Memory B cell (primary cell): Measurements from ENCODE around the gene CFI.

Experiments
- ATAC-seq: fragments of 150-1000 bp; cut with Tn5 transposase; 2 replicates; pipeline ENCODE4 v1.10.0; 2021; ENCODE audit warnings: low read depth, mild to moderate bottlenecking, moderate library complexity
- DNase-seq, 2 donors: peaks; one replicate each; pipeline ENCODE4 v3.0.0; 2022; ENCODE audit warnings: low spot score in 2 of 2
- H3K27ac Mint-ChIP-seq: one replicate; pipeline ENCODE4 v1.8.0; 2022; ENCODE audit warnings: mild to moderate bottlenecking, moderate library complexity, mixed read lengths
- H3K27me3 Mint-ChIP-seq: one replicate; pipeline ENCODE4 v1.8.0; 2022; ENCODE audit warnings: mixed read lengths
- H3K36me3 Mint-ChIP-seq: one replicate; pipeline ENCODE4 v1.8.0; 2022; ENCODE audit warnings: mild to moderate bottlenecking, mixed read lengths
- H3K4me1 Mint-ChIP-seq: one replicate; pipeline ENCODE4 v1.8.0; 2022; ENCODE audit warnings: mixed read lengths
- H3K4me3 Mint-ChIP-seq: one replicate; pipeline ENCODE4 v1.8.0; 2022; ENCODE audit warnings: mild to moderate bottlenecking, moderate library complexity, mixed read lengths
- H3K9me3 Mint-ChIP-seq: one replicate; pipeline ENCODE4 v1.8.0; 2022; ENCODE audit warnings: mixed read lengths

Gene CFI

GRCh38 chr4:109760682-109761081 lies 41.1 kb downstream of the CFI start:
- DNase-seq: no peak
- H3K4me3 Mint-ChIP-seq: no peak overlapping the region
- H3K9me3 Mint-ChIP-seq: no peaks in the 10 kb centered on the region

DNA sequence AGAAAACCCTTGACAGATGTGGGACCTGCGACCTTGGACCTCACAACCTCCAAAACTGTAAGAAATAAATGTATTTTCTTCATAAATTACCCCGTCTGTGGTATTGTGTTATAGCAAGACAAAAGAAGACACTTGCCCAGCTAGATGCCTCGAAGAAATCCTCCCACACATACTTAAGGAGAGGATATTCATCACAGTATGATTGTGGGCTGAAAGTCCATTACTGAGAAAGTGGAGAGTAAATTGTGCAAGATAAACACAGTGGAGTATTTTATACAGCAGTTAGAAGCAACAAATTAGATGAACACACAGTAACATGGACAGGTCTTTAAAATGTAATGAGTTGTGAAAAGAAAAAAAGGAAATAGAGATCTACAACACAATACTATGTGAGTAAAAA lies 46.1 kb downstream of the CFI start:
- ATAC-seq (no peak), DNase-seq (no peak)
- Mint-ChIP-seq H3K4me1 (no peaks in the 10 kb centered on the region), H3K27me3 (peaks cover 13% of the 10 kb centered on the region), H3K36me3 (no peaks in the 10 kb centered on the region), H3K27ac (no peak overlapping the region), H3K4me3 (no peak overlapping the region), H3K9me3 (no peaks in the 10 kb centered on the region)

More at GRCh38 chr4:109760682-109761081, 41.1 kb downstream of the CFI start:
- no peak for ATAC-seq
- no peak overlapping the region for H3K27ac Mint-ChIP-seq
- no peaks in the 10 kb centered on the region for H3K36me3 Mint-ChIP-seq
- H3K27me3 Mint-ChIP-seq: peaks cover 10% of the 10 kb centered on the region
- no peaks in the 10 kb centered on the region for H3K4me1 Mint-ChIP-seq

- ATAC-seq: no peak
- no peaks in the 10 kb centered on the region for H3K9me3 Mint-ChIP-seq
- no peak for DNase-seq
Measured at GRCh38 chr4:109754093-109754857, 47.5 kb downstream of the CFI start.

DNA sequence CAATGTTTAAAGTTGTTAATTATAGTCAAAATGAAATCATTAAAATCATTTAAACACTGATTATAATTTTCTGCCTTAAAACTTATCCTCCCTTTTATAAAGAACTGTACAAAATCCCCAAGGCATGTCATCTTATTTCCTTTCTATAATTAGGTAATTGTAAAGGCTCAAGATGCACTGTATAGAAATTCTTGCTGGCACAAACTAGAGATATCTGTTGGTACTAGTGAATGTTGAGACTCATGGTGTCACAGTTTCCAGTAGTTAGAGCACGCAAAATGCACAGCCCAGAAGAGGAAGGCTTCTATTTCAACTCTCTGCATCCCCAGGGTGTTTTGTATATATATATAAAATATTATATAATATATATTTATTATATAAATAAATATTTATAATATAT lies 49.3 kb downstream of the CFI start:
- H3K27me3 Mint-ChIP-seq: peaks cover 11% of the 10 kb centered on the region
- H3K9me3 Mint-ChIP-seq: no peaks in the 10 kb centered on the region
- no peak overlapping the region for H3K4me3 Mint-ChIP-seq
- H3K27ac Mint-ChIP-seq: no peak overlapping the region
- no peak for ATAC-seq
- DNase-seq: no peak
- H3K4me1 Mint-ChIP-seq: no peaks in the 10 kb centered on the region
- H3K36me3 Mint-ChIP-seq: no peaks in the 10 kb centered on the region

More at GRCh38 chr4:109754093-109754857, 47.5 kb downstream of the CFI start:
- Mint-ChIP-seq H3K27me3 (peaks cover 13% of the 10 kb centered on the region), H3K4me3 (no peak overlapping the region), H3K4me1 (no peaks in the 10 kb centered on the region), H3K27ac (no peak overlapping the region), H3K36me3 (no peaks in the 10 kb centered on the region)

- H3K27me3 Mint-ChIP-seq: peaks cover 14% of the 10 kb centered on the region
- H3K4me1 Mint-ChIP-seq: no peaks in the 10 kb centered on the region
- no peak overlapping the region for H3K27ac Mint-ChIP-seq
- ATAC-seq: no peak
- no peaks in the 10 kb centered on the region for H3K36me3 Mint-ChIP-seq
- H3K4me3 Mint-ChIP-seq: no peak overlapping the region
- no peak for DNase-seq
- no peaks in the 10 kb centered on the region for H3K9me3 Mint-ChIP-seq
Measured at GRCh38 chr4:109751852-109752251, 49.9 kb downstream of the CFI start.

- Mint-ChIP-seq H3K4me3 (no peak overlapping the region), H3K4me1 (no peaks in the 10 kb centered on the region), H3K27me3 (peaks cover 6% of the 10 kb centered on the region), H3K27ac (no peak overlapping the region), H3K36me3 (no peaks in the 10 kb centered on the region), H3K9me3 (no peaks in the 10 kb centered on the region)
- DNase-seq (no peak), ATAC-seq (no peak)
Measured at GRCh38 chr4:109750652-109751244, 51.1 kb downstream of the CFI start.

GRCh38 chr4:109749388-109750082 lies 52.3 kb downstream of the CFI start:
- Mint-ChIP-seq H3K4me3 (no peak overlapping the region), H3K27me3 (peaks cover 4% of the 10 kb centered on the region), H3K4me1 (no peaks in the 10 kb centered on the region), H3K9me3 (no peaks in the 10 kb centered on the region), H3K36me3 (no peaks in the 10 kb centered on the region), H3K27ac (no peak overlapping the region)
- DNase-seq: no peak
- ATAC-seq: no peak

DNA sequence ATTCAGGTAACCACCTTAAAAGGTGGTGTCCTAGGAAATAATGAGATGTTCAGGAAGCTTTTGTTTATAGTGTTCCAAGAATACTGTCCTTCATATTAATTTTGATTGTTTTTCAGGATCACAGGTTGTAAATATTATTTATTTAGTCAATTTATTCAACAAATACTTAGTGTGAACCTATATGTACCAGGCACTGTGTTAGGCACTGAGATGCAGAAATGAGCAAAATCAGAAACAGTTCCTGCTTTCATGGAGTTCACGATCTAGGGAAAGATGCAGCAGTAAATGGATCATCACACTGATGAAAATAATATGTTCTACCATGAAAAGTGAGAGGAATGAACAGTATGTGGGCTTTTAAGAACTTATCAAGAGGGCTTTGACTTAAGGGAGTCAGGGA lies 53.7 kb downstream of the CFI start:
- Mint-ChIP-seq H3K4me1 (no peaks in the 10 kb centered on the region), H3K4me3 (no peak overlapping the region), H3K9me3 (no peaks in the 10 kb centered on the region), H3K27me3 (peaks cover 3% of the 10 kb centered on the region), H3K36me3 (no peaks in the 10 kb centered on the region), H3K27ac (no peak overlapping the region)
- ATAC-seq (no peak), DNase-seq (no peak)

GRCh38 chr4:109746728-109747127 lies 55.1 kb downstream of the CFI start:
- no peak for ATAC-seq
- DNase-seq: no peak
- H3K27ac Mint-ChIP-seq: no peak overlapping the region
- H3K27me3 Mint-ChIP-seq: peaks cover 3% of the 10 kb centered on the region
- H3K9me3 Mint-ChIP-seq: no peaks in the 10 kb centered on the region
- no peaks in the 10 kb centered on the region for H3K36me3 Mint-ChIP-seq
- H3K4me3 Mint-ChIP-seq: no peak overlapping the region
- H3K4me1 Mint-ChIP-seq: no peaks in the 10 kb centered on the region

- H3K4me3 Mint-ChIP-seq: no peak overlapping the region
- no peak for DNase-seq
- no peaks in the 10 kb centered on the region for H3K36me3 Mint-ChIP-seq
- no peak overlapping the region for H3K27ac Mint-ChIP-seq
- H3K4me1 Mint-ChIP-seq: no peaks in the 10 kb centered on the region
- H3K27me3 Mint-ChIP-seq: peaks cover 3% of the 10 kb centered on the region
- ATAC-seq: no peak
- no peaks in the 10 kb centered on the region for H3K9me3 Mint-ChIP-seq
Measured at GRCh38 chr4:109745830-109746229, 56.0 kb downstream of the CFI start.

- no peak for DNase-seq
- H3K4me3 Mint-ChIP-seq: no peak overlapping the region
- H3K9me3 Mint-ChIP-seq: no peaks in the 10 kb centered on the region
- no peaks in the 10 kb centered on the region for H3K36me3 Mint-ChIP-seq
- H3K27ac Mint-ChIP-seq: no peak overlapping the region
- no peak for ATAC-seq
- H3K27me3 Mint-ChIP-seq: peaks cover 8% of the 10 kb centered on the region
- H3K4me1 Mint-ChIP-seq: no peaks in the 10 kb centered on the region
Measured at GRCh38 chr4:109739547-109739946, 62.3 kb downstream of the CFI start.

- Mint-ChIP-seq H3K27me3 (peaks cover 8% of the 10 kb centered on the region), H3K9me3 (no peaks in the 10 kb centered on the region), H3K4me1 (no peaks in the 10 kb centered on the region), H3K4me3 (no peak overlapping the region), H3K27ac (no peak overlapping the region), H3K36me3 (no peaks in the 10 kb centered on the region)
- no peak for DNase-seq
- no peak for ATAC-seq
Measured at GRCh38 chr4:109738104-109738872, 63.5 kb downstream of the CFI start.

DNA sequence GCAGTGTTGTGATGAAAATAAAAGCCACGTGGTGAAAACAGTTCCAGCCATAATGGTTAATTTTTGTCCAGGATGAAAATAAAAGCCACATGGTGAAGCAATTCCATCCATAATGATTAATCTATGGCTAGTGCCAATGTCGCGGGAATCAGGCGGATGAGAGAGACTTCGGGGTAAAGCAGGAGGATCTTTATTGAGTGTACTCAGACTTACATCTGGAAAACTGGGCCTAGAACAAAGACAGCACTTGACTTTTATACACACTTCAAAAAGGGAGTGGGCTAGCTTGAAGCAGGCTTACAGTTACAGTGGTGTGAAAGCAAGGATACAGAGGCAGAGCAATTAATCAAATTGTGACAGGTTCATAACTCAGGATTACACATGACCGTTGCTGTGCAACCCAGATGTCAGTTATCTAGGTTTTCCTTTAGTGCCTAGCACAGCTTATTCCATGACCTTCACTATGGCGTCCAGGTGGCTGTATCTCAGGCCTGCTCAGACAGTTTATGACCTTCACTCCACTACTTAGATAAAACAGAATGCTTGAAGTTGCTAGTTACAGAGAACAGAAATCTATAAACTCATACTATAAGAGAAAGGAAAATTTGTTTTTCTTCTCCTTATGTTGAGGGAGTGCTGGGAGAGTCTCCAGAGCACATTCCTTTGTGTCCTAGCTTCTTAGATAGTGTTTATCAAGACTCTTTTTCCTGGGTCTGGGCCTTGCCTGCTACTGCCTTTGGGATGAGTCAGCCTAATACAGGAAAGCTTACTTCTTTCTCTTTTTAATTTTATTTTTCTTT lies 66.0 kb downstream of the CFI start:
- H3K27ac Mint-ChIP-seq: no peak overlapping the region
- no peaks in the 10 kb centered on the region for H3K36me3 Mint-ChIP-seq
- ATAC-seq: no peak
- H3K9me3 Mint-ChIP-seq: no peaks in the 10 kb centered on the region
- H3K4me3 Mint-ChIP-seq: no peak overlapping the region
- H3K4me1 Mint-ChIP-seq: no peaks in the 10 kb centered on the region
- no peak for DNase-seq
- peaks cover 8% of the 10 kb centered on the region for H3K27me3 Mint-ChIP-seq
